GM12874 (cell line): ENCODE results near the gene TEKT3.

ENCODE experiments used
- CTCF ChIP-seq: IDR thresholded peaks from 2 replicates; pipeline ENCODE4 v1.5.1; 2011; ENCODE audit warnings: low read depth, mild to moderate bottlenecking, control low read depth, low read length, moderate library complexity; ENCODE audit not compliant: insufficient read depth

TEKT3 gene

GRCh38 chr17:15285466-15285865, 55.9 kb downstream of the TEKT3 start:
- TF ChIP-seq CTCF = no peak

DNA sequence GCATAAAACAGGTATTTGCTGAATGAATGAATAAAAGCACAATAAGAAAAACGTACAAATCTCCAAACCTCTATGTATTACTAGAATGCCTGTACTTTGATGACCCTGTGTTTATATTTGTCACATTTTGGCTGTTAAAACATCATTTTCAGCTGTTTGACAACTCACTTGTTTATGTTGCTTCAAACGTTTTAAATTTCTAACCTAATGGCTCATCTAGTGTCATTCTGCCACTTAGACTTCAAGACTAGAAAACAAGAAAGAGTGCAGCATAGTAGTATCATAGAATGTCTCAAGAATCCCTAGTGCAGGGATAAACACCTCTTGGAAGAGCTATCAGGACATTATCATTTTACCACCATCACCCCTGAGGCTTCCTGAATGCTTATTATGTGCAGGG, 56.9 kb downstream of the TEKT3 start:
- TF ChIP-seq CTCF = no peak

GRCh38 chr17:15284107-15284506, 57.3 kb downstream of the TEKT3 start:
- TF ChIP-seq CTCF = no peak

GRCh38 chr17:15281909-15282308, 59.5 kb downstream of the TEKT3 start:
- no peak for TF ChIP-seq CTCF

DNA sequence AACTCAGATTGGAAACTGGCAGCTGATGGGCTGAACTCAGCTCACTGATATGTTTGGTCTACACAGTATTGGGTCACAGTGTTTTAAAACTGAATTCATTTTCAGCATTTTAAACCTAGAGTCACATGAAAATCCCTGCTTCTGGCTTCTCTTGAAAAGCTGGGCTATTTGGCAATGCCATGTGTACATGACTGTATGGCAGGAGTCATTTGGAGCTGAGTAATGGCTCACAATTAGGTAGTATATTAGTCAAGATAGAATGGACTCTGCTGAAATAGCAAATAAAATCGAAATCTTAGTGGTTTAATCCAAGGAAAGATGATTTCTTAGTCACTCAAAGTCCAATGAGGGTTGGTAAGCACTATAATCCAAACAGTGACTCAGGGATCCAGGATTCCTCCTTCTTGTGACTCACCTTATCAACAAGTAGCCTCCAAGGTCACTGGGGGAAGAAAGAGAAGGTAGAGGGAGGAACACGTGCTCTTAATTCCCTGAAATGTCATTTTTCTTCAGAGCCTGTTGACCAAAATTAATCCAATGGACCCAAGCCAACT, 62.4 kb downstream of the TEKT3 start:
- TF ChIP-seq CTCF = no peak

GRCh38 chr17:15278380-15278779, 63.0 kb downstream of the TEKT3 start:
- TF ChIP-seq CTCF = no peak

GRCh38 chr17:15274017-15274416, 67.4 kb downstream of the TEKT3 start:
- no peak for TF ChIP-seq CTCF
